Muscle of back (tissue), 11 donors: ENCODE measurements around the gene ANK3. TPM values are rescaled to one million over a fixed set of nuclear protein-coding genes. Genes with fewer than 3 reads are reported as not detected.
A peak's percentile ranks its signal among the peaks of the same experiment; 100 is the strongest.

Source experiments
- DNase-seq, 3 donors: peaks; one replicate each; pipeline versions ENCODE4 v3.0.0 to v3.0.0-alpha.2; 2013
- polyA plus RNA-seq, 10 donors: library from polyadenylated mRNA; unstranded; fragments of 120-200 nt; gene quantifications; one replicate each; pipeline ENCODE4 v1.2.1, GENCODE V29; 2013; ENCODE audit not compliant: insufficient read length in 10 of 10

ANK3 gene
- polyA plus RNA-seq, 10 donors: 64.6 to 165 (median 101) TPM

- DNase-seq: peak in 1 of 3 donors; percentile 77
Measured at GRCh38 chr10:60414877-60415585, 25.4 kb upstream of the ANK3 start.

DNA sequence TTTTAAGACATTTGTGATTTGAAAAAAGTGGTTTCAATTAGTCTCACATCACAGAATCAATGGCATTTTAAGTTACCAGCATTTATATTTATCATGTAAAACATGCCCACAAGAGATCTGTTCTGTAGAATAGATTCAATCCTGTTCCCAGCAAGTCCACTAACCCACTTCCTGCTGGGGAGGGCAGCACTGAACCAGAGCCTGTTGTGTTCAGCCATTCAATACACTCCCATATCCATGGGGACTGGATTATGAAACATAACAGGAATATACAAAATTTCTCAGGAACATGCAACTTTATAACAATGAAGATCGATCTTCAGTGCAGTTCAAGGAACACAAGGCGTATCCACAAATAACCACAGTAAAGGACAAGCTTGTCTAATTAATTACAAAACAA lies 24.4 kb upstream of the ANK3 start:
- DNase-seq: no peak

GRCh38 chr10:60413306-60414012 lies 23.8 kb upstream of the ANK3 start:
- no peak for DNase-seq

DNA sequence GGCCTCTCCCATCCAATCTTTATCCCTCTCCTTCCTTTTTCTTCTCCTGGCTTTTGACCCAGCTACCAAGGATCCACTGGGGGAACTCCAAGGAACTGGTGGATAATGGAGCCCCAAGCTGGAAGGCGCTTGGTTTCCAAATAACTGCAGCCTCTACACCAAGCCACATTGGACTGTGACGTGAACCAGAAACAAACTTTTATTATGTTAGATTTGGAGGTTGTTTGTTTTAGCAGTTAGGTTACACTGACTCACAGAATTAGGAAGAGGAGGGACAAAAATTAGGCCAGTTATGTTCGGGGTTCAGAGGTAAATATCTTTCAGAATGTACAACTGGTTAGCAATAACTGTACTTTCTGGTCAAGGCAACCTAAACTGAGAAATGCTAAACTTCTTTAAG lies 21.3 kb upstream of the ANK3 start:
- DNase-seq: no peak

DNA sequence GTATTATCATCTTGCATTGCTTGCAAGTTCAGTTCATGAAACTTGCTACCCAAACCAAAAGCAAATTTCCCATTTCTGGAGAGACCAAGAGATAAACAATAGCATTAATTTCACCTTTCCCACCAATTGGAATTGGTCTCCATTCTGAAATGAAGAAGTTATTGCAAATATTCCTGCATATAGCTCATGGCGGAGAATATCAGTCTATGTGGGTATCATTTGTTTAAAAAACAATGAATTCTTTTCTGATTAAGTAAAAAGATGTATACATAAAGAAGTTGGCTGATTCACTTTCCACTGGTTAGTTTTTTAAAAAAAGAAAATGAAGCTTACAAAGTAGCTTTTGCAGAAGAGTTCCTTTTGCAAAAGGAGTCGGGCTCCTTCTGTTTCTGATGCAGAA lies 19.5 kb upstream of the ANK3 start:
- no peak for DNase-seq

DNA sequence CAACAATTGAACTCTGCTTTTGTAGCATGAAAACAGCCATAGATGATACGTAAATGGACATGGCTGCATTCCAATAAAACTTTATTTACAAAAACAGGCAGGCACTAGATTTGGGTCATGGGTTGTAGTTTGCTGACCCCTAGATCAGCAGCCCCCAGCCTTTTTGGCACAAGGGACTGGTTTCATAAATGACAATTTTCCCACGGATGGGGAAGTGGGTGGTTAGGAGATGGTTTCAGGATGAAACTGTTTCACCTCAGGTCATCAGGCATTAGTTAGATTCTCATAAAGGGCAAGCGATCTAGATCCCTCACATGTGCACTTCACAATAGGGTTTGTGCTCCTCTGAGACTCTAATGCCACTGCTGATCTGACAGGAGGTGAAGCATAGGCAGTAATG lies 16.5 kb upstream of the ANK3 start:
- no peak for DNase-seq

DNA sequence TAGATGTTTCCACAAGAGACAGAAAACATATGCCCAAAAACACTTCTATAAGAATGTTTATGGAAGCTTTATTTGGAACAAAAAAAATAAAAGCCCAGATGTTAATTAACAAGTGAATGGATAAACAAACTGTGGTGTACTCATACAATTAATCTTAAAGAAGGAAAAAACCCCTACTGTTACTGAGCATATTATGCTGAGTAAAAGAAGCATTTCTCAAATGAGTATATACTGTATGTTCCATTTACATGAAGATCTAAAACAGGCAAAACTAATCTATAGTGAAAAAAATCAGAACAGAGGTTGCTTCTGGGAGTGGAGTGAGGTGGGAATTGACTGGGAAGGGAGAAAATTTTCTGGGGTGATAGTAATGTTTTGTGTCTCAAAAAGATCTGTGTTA lies 15.5 kb upstream of the ANK3 start:
- no peak for DNase-seq

DNA sequence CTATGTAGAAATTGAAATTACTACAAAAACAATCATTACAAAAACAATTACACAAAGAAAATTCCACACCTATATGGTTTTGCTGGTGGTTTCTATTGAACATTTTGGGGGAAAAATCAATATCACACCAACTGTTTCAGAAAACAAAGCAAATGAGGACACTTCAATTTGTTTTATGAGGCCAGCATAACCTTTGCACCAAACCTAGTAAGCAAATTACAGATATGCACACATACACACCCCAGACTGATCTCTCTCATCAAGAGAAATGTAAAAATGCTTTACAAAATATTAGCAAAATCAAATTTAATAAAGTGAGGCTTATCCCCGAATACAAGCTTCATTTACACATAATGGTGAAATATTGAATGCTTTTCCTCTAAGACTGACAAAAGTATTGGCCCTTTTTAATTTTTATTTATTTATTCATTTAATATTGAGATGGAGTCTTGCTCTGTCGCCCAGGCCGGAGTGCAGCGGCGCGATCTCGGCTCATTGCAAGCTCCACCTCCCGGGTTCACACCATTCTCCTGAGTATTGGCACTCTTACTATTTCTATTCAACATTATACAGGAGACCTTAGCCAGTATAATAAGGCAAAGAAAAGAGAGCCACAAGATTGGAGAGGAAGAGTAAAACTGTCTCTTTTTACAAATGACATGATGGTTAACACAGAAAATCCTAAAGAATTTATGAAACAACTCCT lies 13.6 kb upstream of the ANK3 start:
- no peak for DNase-seq

- no peak for DNase-seq
Measured at GRCh38 chr10:60400366-60400765, 10.7 kb upstream of the ANK3 start.

GRCh38 chr10:60399328-60399727 lies 9.7 kb upstream of the ANK3 start:
- no peak for DNase-seq

DNA sequence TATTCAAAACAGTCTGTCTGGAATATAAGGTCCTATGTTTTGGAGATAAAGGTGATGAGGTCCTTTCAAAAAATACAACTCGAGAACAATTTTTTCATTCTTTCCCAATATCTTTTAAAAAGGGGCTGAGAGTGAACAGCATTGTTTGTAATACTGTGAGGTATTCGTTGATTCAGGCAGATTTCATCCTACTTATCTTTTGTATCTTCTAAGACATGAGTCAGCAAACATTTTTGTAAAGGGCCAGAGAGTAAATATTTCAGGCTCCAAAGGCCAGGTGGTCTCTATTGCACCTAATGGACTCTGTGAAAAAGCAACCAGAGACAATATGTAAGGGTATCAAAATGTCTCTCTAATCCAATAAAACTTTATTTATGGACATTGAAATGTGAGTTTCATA lies 8.1 kb upstream of the ANK3 start:
- DNase-seq: no peak

GRCh38 chr10:60396766-60397165 lies 7.1 kb upstream of the ANK3 start:
- no peak for DNase-seq

DNA sequence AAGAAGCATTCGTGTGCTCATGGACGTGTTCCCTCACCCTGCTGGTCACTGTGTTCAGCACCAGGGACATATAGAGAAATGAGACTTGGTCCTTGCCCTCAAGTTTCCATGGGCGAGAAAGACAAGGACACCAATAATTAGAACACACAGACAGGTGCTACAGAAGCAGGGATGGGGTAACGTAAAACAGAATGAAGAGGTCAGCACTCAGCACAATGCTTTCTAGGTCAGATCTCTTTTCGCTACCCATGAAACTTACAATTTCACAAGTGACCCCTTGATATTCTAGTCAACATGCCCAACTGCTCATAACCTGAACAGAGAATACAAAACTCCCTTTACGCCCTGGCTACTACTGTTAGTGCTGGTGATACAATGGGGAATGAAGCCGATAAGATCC lies 6.0 kb upstream of the ANK3 start:
- no peak for DNase-seq

DNA sequence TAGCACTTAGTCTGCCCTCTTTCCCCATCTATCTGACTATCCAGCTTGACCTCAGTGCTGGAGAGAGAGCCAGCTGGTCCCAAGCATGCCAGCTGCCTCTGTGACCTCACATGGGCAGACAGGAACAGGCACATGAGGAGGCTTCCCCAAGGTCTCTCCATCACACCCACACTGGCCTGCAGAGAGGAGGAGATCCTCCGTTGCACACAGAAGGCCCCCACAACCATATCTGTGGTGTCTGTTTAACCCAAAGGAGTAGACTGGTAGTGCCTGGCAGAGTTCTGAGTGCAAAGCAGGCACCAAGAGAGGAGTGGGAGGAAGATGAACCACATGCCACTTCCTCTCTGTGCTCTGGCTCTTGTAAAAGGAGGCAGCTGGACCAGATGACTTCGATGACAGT lies 4.8 kb upstream of the ANK3 start:
- DNase-seq: no peak

GRCh38 chr10:60390224-60390626 lies 550 bp upstream of the ANK3 start:
- DNase-seq: no peak

- peak in 1 of 3 donors; percentile 34 for DNase-seq
Measured at GRCh38 chr10:60388709-60389301, 870 bp downstream of the ANK3 start.

DNA sequence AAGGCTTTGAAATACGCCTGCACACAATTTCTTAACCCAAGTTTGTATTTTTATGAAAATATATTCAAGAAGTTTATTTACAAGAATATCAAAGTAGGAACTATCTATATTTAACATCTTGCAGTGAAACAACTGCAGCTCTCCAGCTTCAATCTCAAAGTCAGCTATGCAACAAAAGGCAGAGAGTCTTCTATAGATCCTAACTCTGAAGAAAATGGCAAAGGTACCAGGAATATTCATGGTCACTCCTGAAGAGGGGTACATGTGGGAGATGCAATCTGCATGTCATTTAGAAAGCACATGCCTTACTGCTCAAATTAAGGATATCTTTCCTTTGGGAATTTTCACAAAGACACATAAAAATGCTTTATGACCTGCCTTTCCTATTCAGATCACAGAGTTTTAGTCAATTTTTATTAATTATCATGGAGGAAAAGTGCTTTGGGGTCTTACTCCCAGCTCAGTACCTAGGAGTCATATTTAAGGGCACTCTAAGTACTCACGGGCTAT lies 1.5 kb downstream of the ANK3 start:
- no peak for DNase-seq

- no peak for DNase-seq
Measured at GRCh38 chr10:60387531-60387930, 2.1 kb downstream of the ANK3 start.

GRCh38 chr10:60385399-60385738 lies 4.3 kb downstream of the ANK3 start:
- no peak for DNase-seq

- peak; percentile 46 to 97 (median 61) for DNase-seq
Measured at GRCh38 chr10:60384708-60385398, 4.8 kb downstream of the ANK3 start.

DNA sequence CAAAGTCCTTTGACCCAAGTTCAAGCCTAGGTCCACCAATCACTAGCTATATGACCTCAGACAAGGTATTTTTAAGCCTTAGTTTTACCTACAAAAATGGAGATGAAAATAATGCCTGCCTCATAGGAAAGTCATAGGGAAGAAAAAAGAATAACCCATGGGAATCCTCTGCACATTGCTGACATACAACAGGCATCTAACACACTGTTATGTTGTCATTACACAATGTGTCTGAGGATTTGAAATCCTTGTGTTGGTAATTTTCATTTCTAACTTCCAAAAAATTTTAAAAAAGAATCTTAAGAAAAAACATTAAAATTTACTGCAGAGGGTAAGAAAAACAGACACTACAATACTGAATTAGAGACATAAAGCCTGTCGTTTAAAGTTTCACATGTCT lies 5.7 kb downstream of the ANK3 start:
- DNase-seq: no peak
